HEK293 (cell line): ENCODE measurements around the gene TRIM9.

Experiments
- EGR2 ChIP-seq: fragments of 450-650 bp; formaldehyde crosslinking; IDR thresholded peaks from 2 replicates; pipeline ENCODE4 v1.5.1; 2016; ENCODE audit warnings: low read depth, missing biosample characterization, missing genetic modification characterization
- GLI2 ChIP-seq: fragments of 450-650 bp; formaldehyde crosslinking; IDR thresholded peaks from 2 replicates; pipeline ENCODE4; 2017; ENCODE audit warnings: missing biosample characterization, missing genetic modification characterization, low read depth, borderline replicate concordance
- GLIS1 ChIP-seq: fragments of 450-650 bp; formaldehyde crosslinking; IDR thresholded peaks from 2 replicates; pipeline ENCODE4 v1.5.1; 2016; ENCODE audit warnings: missing biosample characterization, missing genetic modification characterization
- HIC1 ChIP-seq: fragments of 450-650 bp; formaldehyde crosslinking; IDR thresholded peaks from 2 replicates; pipeline ENCODE4 v1.5.1; 2016; ENCODE audit warnings: missing biosample characterization, missing genetic modification characterization
- HOXC10 ChIP-seq: sonication (generic); formaldehyde crosslinking; IDR thresholded peaks from 2 replicates; pipeline ENCODE4 v1.8.1; 2023; ENCODE audit warnings: mild to moderate bottlenecking, missing genetic modification reagents
- IKZF3 ChIP-seq: fragments of 450-650 bp; IDR thresholded peaks from 2 replicates; pipeline ENCODE4 v1.5.0; 2018; ENCODE audit warnings: missing biosample characterization, mild to moderate bottlenecking, missing genetic modification characterization, moderate library complexity
- KLF16 ChIP-seq: fragments of 450-650 bp; formaldehyde crosslinking; IDR thresholded peaks from 2 replicates; pipeline ENCODE4 v1.5.1; 2017; ENCODE audit warnings: missing biosample characterization, missing genetic modification characterization
- KLF17 ChIP-seq: fragments of 450-650 bp; formaldehyde crosslinking; IDR thresholded peaks from 2 replicates; pipeline ENCODE4 v1.5.1; 2016; ENCODE audit warnings: missing biosample characterization, missing genetic modification characterization
- KLF7 ChIP-seq: fragments of 450-650 bp; formaldehyde crosslinking; IDR thresholded peaks from 2 replicates; pipeline ENCODE4 v1.5.1; 2016; ENCODE audit warnings: missing biosample characterization, missing genetic modification characterization, borderline replicate concordance
- OSR2 ChIP-seq: fragments of 450-650 bp; formaldehyde crosslinking; IDR thresholded peaks from 2 replicates; pipeline ENCODE4 v1.5.1; 2016; ENCODE audit warnings: missing biosample characterization, missing genetic modification characterization
- REST ChIP-seq: fragments of 450-650 bp; formaldehyde crosslinking; IDR thresholded peaks from 2 replicates; pipeline ENCODE4 v1.5.1; 2016; ENCODE audit warnings: missing biosample characterization, missing genetic modification characterization
- TRIM28 ChIP-seq: IDR thresholded peaks from 2 replicates; pipeline ENCODE4 v1.6.1; 2011; ENCODE audit warnings: low read length, control low read depth, borderline replicate concordance
- TSHZ1 ChIP-seq: fragments of 450-650 bp; formaldehyde crosslinking; IDR thresholded peaks from 2 replicates; pipeline ENCODE4 v1.5.1; 2016; ENCODE audit warnings: missing biosample characterization, missing genetic modification characterization, borderline replicate concordance
- ZNF16 ChIP-seq: fragments of 450-650 bp; formaldehyde crosslinking; IDR thresholded peaks from 2 replicates; pipeline ENCODE4 v1.5.1; 2016; ENCODE audit warnings: low read depth, missing biosample characterization, missing genetic modification characterization
- ZNF274 ChIP-seq, 2 experiments: fragments of 200-500 bp in 1 of 2; fragments of 450-650 bp in 1 of 2; sonication (Bioruptor generic) in 1 of 2; formaldehyde crosslinking in 1 of 2; IDR thresholded peaks; 2 replicates each; pipeline versions ENCODE4 v1.5.1 to v1.6.1; 2014 to 2016; ENCODE audit warnings: borderline replicate concordance in 1 of 2, inconsistent platforms in 1 of 2, low read length in 1 of 2, missing biosample characterization in 1 of 2, missing genetic modification characterization in 1 of 2
- ZNF324 ChIP-seq: fragments of 450-650 bp; formaldehyde crosslinking; IDR thresholded peaks from 2 replicates; pipeline ENCODE4 v1.5.1; 2016; ENCODE audit warnings: missing biosample characterization, missing genetic modification characterization
- ZNF350 ChIP-seq: fragments of 450-650 bp; formaldehyde crosslinking; IDR thresholded peaks from 2 replicates; pipeline ENCODE4 v1.5.0; 2017; ENCODE audit warnings: missing biosample characterization, mild to moderate bottlenecking, missing genetic modification characterization
- ZNF362 ChIP-seq: fragments of 450-650 bp; formaldehyde crosslinking; IDR thresholded peaks from 2 replicates; pipeline ENCODE4 v1.5.1; 2016; ENCODE audit warnings: missing biosample characterization, missing genetic modification characterization
- ZNF37A ChIP-seq: fragments of 450-650 bp; IDR thresholded peaks from 2 replicates; pipeline ENCODE4 v1.5.1; 2018; ENCODE audit warnings: missing biosample characterization, missing genetic modification characterization
- ZNF416 ChIP-seq: fragments of 450-650 bp; formaldehyde crosslinking; IDR thresholded peaks from 2 replicates; pipeline ENCODE4 v1.5.1; 2016; ENCODE audit warnings: missing biosample characterization, missing genetic modification characterization
- ZNF473 ChIP-seq: fragments of 450-650 bp; formaldehyde crosslinking; IDR thresholded peaks from 2 replicates; pipeline ENCODE4 v1.5.1; 2017; ENCODE audit warnings: missing biosample characterization, missing genetic modification characterization
- ZNF48 ChIP-seq: fragments of 450-650 bp; formaldehyde crosslinking; IDR thresholded peaks from 2 replicates; pipeline ENCODE4 v1.5.1; 2016; ENCODE audit warnings: missing biosample characterization, missing genetic modification characterization
- ZNF549 ChIP-seq: fragments of 450-650 bp; IDR thresholded peaks from 2 replicates; pipeline ENCODE4 v1.5.1; 2018; ENCODE audit warnings: missing biosample characterization, missing genetic modification characterization, mild to moderate bottlenecking, inconsistent platforms, moderate library complexity
- ZNF560 ChIP-seq: fragments of 450-650 bp; formaldehyde crosslinking; IDR thresholded peaks from 2 replicates; pipeline ENCODE4 v1.5.1; 2017; ENCODE audit warnings: missing biosample characterization, missing genetic modification characterization, borderline replicate concordance
- ZNF626 ChIP-seq: fragments of 450-650 bp; sonication (Bioruptor Pico); formaldehyde crosslinking; IDR thresholded peaks from 2 replicates; pipeline ENCODE4 v1.5.1; 2018; ENCODE audit warnings: missing biosample characterization, missing genetic modification characterization, inconsistent platforms
- ZNF670 ChIP-seq: fragments of 450-650 bp; formaldehyde crosslinking; IDR thresholded peaks from 2 replicates; pipeline ENCODE4 v1.5.1; 2016; ENCODE audit warnings: missing biosample characterization, missing genetic modification characterization, low read depth
- ZNF792 ChIP-seq: fragments of 450-650 bp; formaldehyde crosslinking; IDR thresholded peaks from 2 replicates; pipeline ENCODE4 v1.5.1; 2016; ENCODE audit warnings: missing biosample characterization, missing genetic modification characterization
- ZNF843 ChIP-seq: fragments of 450-650 bp; formaldehyde crosslinking; IDR thresholded peaks from 2 replicates; pipeline ENCODE4 v1.5.1; 2016; ENCODE audit warnings: missing biosample characterization, missing genetic modification characterization

Gene TRIM9

GRCh38 chr14:51094901-51095853 is at the start of gene TRIM9 (continued):
- TF ChIP-seq TSHZ1 = 0 out of 2 replicates have a peak, but pooled peaks have one; percentile 8
- peak; percentile 94 for TF ChIP-seq EGR2
- TF ChIP-seq ZNF473 (tag by site-specific recombination) = no peak
- no peak for TF ChIP-seq ZNF626 (tag by site-specific recombination)
- peak; percentile 43 for TF ChIP-seq OSR2
- TF ChIP-seq ZNF843 (tag by site-specific recombination) = peak; percentile 46; the same call in 1 of the 2 replicates
- TF ChIP-seq TRIM28 = peak; percentile 72
- peak; percentile 27; the same call in 1 of the 2 replicates for TF ChIP-seq HIC1 (tag by site-specific recombination)
- no peak for TF ChIP-seq ZNF16 (tag by site-specific recombination)
- TF ChIP-seq REST (tag by site-specific recombination) = peak; percentile 98
- no peak for TF ChIP-seq ZNF792 (tag by site-specific recombination)
- TF ChIP-seq KLF16 (tag by site-specific recombination) = no peak
- TF ChIP-seq ZNF549 (tag by site-specific recombination) = no peak
- no peak for TF ChIP-seq KLF17 (tag by site-specific recombination)
- TF ChIP-seq KLF7 = no peak
- no peak for TF ChIP-seq ZNF350 (tag by site-specific recombination)
- no peak for TF ChIP-seq ZNF416 (tag by site-specific recombination)
- no peak for TF ChIP-seq ZNF560 (tag by site-specific recombination)
- TF ChIP-seq HOXC10 (CRISPR knock-in tag) = no peak
- TF ChIP-seq GLIS1 = peak; percentile 97
- TF ChIP-seq ZNF37A (tag by site-specific recombination) = no peak
- TF ChIP-seq GLI2 (tag by site-specific recombination) = no peak
- no peak for TF ChIP-seq ZNF324 (tag by site-specific recombination)
- TF ChIP-seq ZNF48 (tag by site-specific recombination) = no peak
- no peak for TF ChIP-seq ZNF362 (tag by site-specific recombination)
- no peak for TF ChIP-seq ZNF670 (tag by site-specific recombination)
- no peak for TF ChIP-seq ZNF274 (IDR thresholded peaks at IDR 0.05; ENCODE audit: low read length)
- TF ChIP-seq ZNF274 (tag by site-specific recombination; IDR thresholded peaks at IDR 0.05; ENCODE audit: borderline replicate concordance) = no peak
- TF ChIP-seq IKZF3 = peak; percentile 60
